Stimulated activated CD4-positive, alpha-beta T cell treated with anti-CD3 and anti-CD28 coated beads, Interleukin-2, amount 100 ng/mL, for 24 hours (primary cell): ENCODE results near the gene TPSAB1.
"Not testable (repeated sequence)": the region's sequence is repeated elsewhere in the genome, so short reads cannot be mapped to it uniquely, and the experiment has no call there.

Experiments
- DNase-seq, 2 donors: peaks; one replicate each; pipeline ENCODE4 v3.0.0-alpha.2; 2020

The TPSAB1 gene

GRCh38 chr16:1253701-1254364 lies 13.3 kb downstream of the TPSAB1 start:
- not testable (repeated sequence) for DNase-seq

DNA sequence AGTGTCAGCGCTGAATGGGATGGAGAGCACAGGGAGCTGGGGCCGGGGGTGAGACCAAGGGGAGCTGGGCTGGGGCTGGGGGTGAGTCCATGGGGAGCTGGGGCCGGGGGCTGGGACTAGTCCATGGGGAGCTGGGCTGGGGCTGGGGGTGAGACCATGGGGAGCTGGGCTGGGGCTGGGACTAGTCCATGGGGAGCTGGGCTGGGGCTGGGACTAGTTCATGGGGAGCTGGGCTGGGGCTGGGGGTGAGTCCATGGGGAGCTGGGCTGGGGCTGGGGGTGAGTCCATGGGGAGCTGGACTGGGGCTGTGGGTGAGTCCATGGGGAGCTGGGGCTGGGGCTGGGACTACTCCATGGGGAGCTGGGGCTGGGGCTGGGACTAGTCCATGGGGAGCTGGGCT lies 14.3 kb downstream of the TPSAB1 start:
- DNase-seq, result not testable (repeated sequence)

DNA sequence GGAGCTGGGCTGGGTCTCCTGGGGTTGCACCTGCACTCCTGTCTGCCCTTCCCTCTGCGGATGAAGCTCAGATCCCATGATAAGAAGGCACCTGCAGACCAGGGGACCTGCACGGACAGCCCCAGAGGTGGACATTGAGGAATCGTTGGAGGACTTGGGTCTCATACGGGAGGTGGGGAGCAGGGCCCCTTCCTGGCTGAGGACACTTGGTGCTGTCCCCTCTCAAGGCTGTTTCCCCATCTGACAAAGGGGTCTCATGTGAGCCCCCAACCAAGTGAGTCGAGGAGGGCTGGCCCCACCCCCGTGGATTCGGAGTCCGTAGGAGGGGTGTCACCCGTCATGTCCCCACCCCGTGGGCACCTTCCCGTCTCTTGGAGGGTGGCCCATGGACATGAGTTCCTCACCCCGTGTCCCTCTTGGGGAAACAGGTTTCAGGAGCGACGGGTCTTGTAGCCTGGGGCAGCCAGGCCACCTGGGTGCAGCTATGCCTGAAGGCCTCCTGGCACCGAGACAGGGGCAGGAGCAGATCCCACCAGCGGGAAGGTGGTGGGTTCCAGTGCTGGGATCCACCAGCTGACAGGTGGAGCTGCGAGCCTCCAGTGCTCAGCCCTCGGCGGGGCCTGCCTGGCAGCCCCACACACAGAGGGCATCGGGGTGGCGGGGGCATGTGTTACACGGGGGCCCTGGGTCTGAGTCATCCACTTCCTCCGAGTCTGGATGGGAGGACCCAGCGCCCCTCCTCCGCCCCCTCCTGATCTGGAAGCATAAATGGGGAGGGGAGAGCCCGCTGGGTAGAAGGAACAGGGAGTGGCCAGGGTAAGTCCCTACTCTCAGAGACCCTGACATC lies 15.0 kb downstream of the TPSAB1 start, which contains the start of gene TPSD1:
Gene TPSD1, plus strand, starts transcription at position 794 of the 847 bp plus-strand sequence. CDS start 212 bp downstream, outside the sequence.
- not testable (repeated sequence) for DNase-seq

GRCh38 chr16:1256296-1256873 lies 15.9 kb downstream of the TPSAB1 start:
- DNase-seq, result not testable (repeated sequence)

GRCh38 chr16:1256874-1257322 lies 16.4 kb downstream of the TPSAB1 start:
- no peak for DNase-seq

- DNase-seq, result no peak
Observed at GRCh38 chr16:1257561-1258224, 17.2 kb downstream of the TPSAB1 start.

DNA sequence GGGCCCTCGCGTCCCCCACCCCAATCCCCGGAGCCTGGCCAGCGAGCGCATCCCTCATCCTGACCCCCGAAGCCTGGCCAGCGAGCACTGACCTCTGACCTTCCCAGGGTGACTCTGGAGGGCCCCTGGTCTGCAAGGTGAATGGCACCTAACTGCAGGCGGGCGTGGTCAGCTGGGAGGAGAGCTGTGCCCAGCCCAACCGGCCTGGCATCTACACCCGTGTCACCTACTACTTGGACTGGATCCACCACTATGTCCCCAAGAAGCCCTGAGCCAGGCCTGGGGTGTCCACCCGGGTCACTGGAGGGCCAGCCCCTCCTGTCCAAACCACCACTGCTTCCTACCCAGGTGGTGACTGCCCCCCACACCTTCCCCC lies 17.7 kb downstream of the TPSAB1 start:
- no peak for DNase-seq

DNA sequence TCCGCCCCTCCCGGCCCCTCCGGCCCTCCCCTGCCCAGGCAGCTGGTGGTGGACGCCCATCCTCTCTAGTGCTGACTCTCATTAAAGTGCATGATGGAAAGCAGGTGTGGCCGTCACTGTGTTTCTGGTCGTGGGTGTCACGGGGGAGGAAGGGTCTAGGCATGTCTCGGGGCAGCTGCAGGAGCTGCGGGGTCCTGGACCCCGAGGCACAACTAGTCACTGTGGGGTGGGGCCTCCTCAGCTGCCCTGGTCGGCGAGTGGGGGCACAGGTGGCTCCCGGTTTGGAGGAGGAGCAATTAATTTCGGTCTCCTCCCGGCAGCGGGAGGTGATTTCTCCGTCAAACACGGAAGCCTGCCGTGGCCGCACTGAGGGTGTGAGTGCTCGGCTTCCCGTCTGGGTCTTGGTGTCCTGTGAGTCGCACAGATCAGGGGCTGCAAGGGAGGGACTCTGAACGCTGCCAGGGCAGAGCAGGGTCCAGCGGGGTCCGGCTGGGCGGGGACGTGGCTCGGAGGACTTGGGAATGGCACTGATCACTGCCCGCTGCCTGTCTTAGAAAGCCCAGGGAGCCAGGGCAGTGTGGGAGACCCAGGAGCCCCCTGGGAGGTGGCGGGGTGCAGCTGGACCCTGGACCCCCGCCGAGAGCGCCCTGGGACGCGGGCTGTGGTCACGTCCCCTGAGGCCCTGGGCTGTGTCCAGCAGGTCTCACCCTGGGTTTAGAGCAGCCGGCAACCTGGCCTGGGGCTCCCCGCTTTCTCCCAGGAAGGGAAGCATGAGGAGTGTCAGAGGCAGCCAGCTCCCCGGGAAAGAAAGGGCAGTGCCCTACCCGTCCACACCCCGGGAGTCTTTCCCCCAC lies 18.6 kb downstream of the TPSAB1 start:
- no peak for DNase-seq

GRCh38 chr16:1259760-1260068 lies 19.2 kb downstream of the TPSAB1 start:
- no peak for DNase-seq

DNA sequence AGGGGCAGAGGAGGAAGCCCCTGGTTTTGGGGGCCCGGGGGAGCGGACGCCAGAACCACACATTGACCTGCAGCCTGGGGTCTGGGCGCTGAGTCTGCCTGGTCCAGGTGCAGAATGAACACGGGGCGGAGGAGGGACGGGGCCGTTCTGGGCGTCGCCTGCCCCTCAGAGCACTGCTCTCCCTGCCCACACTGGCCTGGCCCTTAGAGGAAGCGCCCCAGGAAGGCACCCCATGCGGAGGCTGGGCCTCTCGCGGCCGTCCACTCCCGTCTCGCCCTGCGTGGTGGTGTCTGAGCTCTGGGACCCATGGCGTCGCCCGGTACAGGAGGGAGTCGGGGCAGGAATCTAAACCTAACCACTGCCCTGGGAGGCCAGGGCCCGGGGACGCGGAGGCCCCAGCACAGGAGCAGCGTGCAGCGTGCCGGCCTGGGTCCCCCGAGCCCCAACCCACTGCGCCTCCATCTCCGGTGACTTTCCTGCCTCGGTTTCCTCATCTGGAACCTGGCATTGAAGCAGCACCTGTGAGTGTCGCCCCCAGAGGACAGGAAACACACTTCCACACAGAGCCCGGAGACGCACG lies 19.7 kb downstream of the TPSAB1 start:
- no peak for DNase-seq

- DNase-seq, result no peak
Observed at GRCh38 chr16:1261131-1261892, 20.8 kb downstream of the TPSAB1 start.

DNA sequence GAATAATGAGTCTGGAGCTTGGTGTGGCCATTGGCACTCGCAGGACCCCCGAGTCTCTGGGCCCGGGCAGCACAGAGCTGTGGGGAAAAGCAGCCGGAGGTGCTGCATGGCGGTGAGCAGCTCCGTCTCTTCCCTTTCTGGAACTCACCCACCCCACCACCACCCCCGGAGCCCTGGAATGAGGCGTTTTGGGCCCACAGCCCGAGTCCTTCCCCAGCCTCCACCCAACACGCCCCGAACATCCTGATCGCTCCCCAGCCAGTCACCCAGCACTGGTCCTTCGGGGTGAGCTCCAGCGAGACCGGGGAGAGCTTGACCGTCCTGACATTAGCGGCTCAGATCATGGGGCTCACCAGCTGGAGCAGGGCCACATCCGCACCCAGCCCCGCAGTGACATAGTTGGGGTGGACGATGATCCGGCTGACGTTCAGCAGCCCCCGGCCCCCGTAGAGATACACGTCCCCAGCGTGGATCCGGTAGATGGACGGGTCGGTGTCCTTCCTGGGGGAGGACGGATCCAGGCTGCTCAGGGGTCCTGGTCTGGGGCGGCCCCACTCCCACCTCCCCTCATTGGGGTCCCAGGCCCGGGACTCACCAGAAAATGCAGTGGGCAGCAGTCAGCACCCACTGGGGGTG lies 21.8 kb downstream of the TPSAB1 start:
- no peak for DNase-seq

DNA sequence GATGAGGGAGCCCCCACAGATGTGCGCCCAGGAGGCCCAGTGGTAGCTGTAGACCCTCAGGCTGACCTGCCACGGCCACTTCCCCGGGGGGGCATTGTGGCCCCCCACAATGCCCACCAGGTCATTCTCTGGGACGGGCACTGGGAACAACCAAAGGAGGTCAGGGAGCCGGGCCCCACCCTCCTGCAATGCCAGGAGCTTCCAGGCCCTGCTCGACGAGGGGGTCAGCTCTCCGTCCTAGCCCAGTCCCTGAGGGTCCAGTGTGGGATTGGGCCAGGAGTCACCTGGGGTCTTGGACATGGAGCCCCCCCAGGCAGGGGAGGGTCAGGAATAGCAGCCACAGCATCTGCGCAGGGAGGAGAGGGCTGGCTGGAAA lies 22.3 kb downstream of the TPSAB1 start:
- no peak for DNase-seq

DNA sequence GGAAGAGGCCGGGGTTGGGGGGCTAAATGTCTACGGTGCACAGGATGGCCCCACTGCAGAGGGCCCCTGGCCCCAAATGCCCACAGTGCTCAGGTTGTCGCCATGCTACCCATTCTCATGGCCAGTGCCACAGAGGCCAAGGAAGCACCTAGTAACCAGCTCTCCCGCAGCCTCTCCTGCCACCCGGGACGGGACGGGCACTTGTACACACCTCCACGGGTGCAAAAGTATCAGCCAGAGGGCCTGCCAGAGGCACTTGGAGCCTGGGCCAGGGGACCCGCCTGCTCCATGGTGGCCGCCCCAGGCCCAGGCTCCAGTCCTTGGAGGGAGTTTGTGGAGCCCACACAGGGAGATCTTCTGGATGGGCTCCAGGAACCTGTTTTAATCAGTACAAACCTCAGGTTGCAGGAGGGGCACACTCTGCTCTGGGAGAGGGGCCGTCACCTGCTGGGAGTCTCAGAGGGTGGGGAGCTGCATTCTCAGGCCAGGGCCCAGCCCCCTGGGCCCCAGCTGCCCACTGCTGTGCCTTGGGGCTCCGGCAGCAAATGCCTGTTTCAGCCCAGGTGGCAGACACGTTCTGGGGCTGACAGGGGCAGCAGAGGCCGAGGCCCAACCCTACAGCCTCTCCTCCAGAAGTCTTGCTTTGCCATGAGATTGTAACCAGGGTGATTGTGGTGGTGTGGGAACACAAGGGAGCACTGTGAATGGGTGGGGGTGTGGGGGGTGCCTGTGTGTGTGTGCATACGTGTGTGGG lies 23.3 kb downstream of the TPSAB1 start:
- no peak for DNase-seq

- no peak for DNase-seq
Observed at GRCh38 chr16:1264345-1265089, 24.0 kb downstream of the TPSAB1 start.

GRCh38 chr16:1265090-1265630 lies 24.7 kb downstream of the TPSAB1 start:
- DNase-seq, result no peak

GRCh38 chr16:1265826-1266225 lies 25.3 kb downstream of the TPSAB1 start:
- DNase-seq, result no peak

- DNase-seq, result not testable (repeated sequence)
Observed at GRCh38 chr16:1269418-1269817, 28.9 kb downstream of the TPSAB1 start.

DNA sequence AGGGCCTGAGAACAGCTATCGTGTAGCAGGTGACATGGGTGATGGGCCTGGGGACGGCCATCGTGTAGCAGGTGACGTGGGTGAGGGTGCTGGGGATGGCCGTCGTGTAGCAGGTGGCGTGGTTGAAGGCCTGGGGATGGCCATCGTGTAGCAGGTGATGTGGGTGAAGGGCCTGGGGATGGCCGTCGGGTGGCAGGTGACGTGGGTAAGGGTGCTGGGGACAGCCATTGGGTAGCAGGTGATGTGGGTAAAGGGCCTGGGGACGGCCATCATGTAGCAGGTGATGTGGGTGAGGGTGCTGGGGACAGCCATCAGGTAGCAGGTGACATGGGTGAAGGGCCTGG lies 30.8 kb downstream of the TPSAB1 start:
- DNase-seq, result no peak
